Measurements from ENCODE around the gene DRG1.

GRCh38 chr22:31446767-31447166 lies 47.4 kb downstream of the DRG1 start:
- no peak for TF ChIP-seq CTCF (IDR thresholded peaks at IDR 0.05)
- no peak for TF ChIP-seq POLR2A (IDR thresholded peaks at IDR 0.05)

Measured in esophagus squamous epithelium (tissue), 4 donors.